Spinal cord (tissue), 10 donors: ENCODE results near the gene SYNGR2. TPM values are rescaled to one million over a fixed set of nuclear protein-coding genes. Genes with fewer than 3 reads are reported as not detected.
A peak's percentile ranks its signal among the peaks of the same experiment; 100 is the strongest.

Experiments used
- DNase-seq, 6 donors: peaks; one replicate each; pipeline versions ENCODE4 v3.0.0 to v3.0.0-alpha.2; 2013 to 2015; ENCODE audit warnings: low spot score in 6 of 6, low read depth in 4 of 6
- H3K27ac ChIP-seq: one replicate; pipeline ENCODE4 v1.5.1; 2013; ENCODE audit warnings: low read depth, low read length, control low read depth
- H3K27me3 ChIP-seq: one replicate; pipeline ENCODE4 v1.6.1; 2013; ENCODE audit warnings: low read length; ENCODE audit not compliant: control insufficient read depth, insufficient read depth
- H3K36me3 ChIP-seq: one replicate; pipeline ENCODE4 v1.6.1; 2013; ENCODE audit warnings: low read length; ENCODE audit not compliant: control insufficient read depth, insufficient read depth
- H3K4me1 ChIP-seq: one replicate; pipeline ENCODE4 v1.6.1; 2013; ENCODE audit warnings: low read length; ENCODE audit not compliant: control insufficient read depth, insufficient read depth
- H3K4me3 ChIP-seq: one replicate; pipeline ENCODE4 v1.5.1; 2013; ENCODE audit warnings: low read depth, low read length, control low read depth
- H3K9me3 ChIP-seq: one replicate; pipeline ENCODE4 v1.6.1; 2013; ENCODE audit warnings: low read length; ENCODE audit not compliant: control insufficient read depth, insufficient read depth
- WGBS: methylation state at CpG from one replicate; pipeline ENCODE4 v1.1.5; 2013; ENCODE audit warnings: missing lambda C conversion rate; ENCODE audit not compliant: insufficient coverage; 5-methylcytosine and 5-hydroxymethylcytosine counted together
- polyA plus RNA-seq, 2 donors: library from polyadenylated mRNA; unstranded; fragments of 120-200 nt; gene quantifications; one replicate each; pipeline ENCODE4 v1.2.1, GENCODE V29; 2013; ENCODE audit not compliant: insufficient read length in 2 of 2
- small RNA-seq: library from RNA; depleted of rRNA; stranded (forward); fragments of <200 nt; gene quantifications from one replicate; pipeline ENCODE3, GENCODE V24; 2014; ENCODE audit warnings: low replicate concordance
- total RNA-seq, 2 donors: library from RNA; depleted of rRNA in 1 of 2; stranded (reverse); fragments of 120-200 nt in 1 of 2; fragments of >200 nt in 1 of 2; gene quantifications; one replicate each; pipeline versions ENCODE4 v1.2.3 to v1.2.4, GENCODE V29; 2013 to 2014
- donor health status: healthy.

The SYNGR2 gene
- total and polyA plus RNA-seq, 4 donors: 16.7 to 33.6 (median 21.9) TPM

DNA sequence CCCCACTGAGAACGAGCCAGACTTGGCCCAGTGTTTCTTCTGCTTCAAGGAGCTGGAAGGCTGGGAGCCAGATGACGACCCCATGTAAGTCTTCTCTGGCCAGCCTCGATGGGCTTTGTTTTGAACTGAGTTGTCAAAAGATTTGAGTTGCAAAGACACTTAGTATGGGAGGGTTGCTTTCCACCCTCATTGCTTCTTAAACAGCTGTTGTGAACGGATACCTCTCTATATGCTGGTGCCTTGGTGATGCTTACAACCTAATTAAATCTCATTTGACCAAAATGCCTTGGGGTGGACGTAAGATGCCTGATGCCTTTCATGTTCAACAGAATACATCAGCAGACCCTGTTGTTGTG is 46.3 kb downstream of the SYNGR2 start:
- no peak for DNase-seq
- Histone ChIP-seq H3K4me1 (peaks cover 14% of the 10 kb centered on the region), H3K9me3 (no peaks in the 10 kb centered on the region), H3K27ac (no peak overlapping the region), H3K27me3 (no peaks in the 10 kb centered on the region), H3K4me3 (peak overlapping the region; percentile 64), H3K36me3 (no peaks in the 10 kb centered on the region)
- WGBS: 7% methylated on average over 3 of the region's 5 CpGs

GRCh38 chr17:78219396-78220150 is 51.2 kb downstream of the SYNGR2 start:
- peaks cover 16% of the 10 kb centered on the region for H3K4me1 ChIP-seq
- 83% methylated on average over 11 of the region's 11 CpGs for WGBS
- no peaks in the 10 kb centered on the region for H3K27me3 ChIP-seq
- H3K4me3 ChIP-seq: no peak overlapping the region
- no peak for DNase-seq
- no peak overlapping the region for H3K27ac ChIP-seq
- no peaks in the 10 kb centered on the region for H3K9me3 ChIP-seq
- H3K36me3 ChIP-seq: peaks cover 14% of the 10 kb centered on the region

Small RNAs within 50 kb of the gene (small RNA-seq; reads per million reads assigned to genes)
- gene AC087645.1: not detected

Other genes starting within 250 kb of the SYNGR2 start
- gene TNRC6C, start 209.9 kb upstream of the SYNGR2 start, total RNA-seq: 10 to 100 TPM; 21.5 to 22.3 TPM
- 10 to 100 TPM; 30.3 to 31.8 TPM for gene TNRC6C, start 209.9 kb upstream of the SYNGR2 start, polyA plus RNA-seq
- 10 to 100 TPM; 15.2 to 33.4 TPM for gene TMC6, start 39.8 kb upstream of the SYNGR2 start, total RNA-seq
- gene TMC6, start 39.8 kb upstream of the SYNGR2 start, polyA plus RNA-seq: 10 to 100 TPM; 19.9 to 29.7 TPM
- gene TMC8, start 37.8 kb upstream of the SYNGR2 start, total RNA-seq: 1 to 10 TPM; 2.0 to 2.2 TPM
- 1 to 10 TPM; 5.6 to 6.0 TPM for gene TMC8, start 37.8 kb upstream of the SYNGR2 start, polyA plus RNA-seq
- 1 to 10 TPM; 1.5 to 1.8 TPM for gene C17orf99, start 22.2 kb upstream of the SYNGR2 start, total RNA-seq
- under 1 TPM; 0.51 to 0.54 TPM for gene C17orf99, start 22.2 kb upstream of the SYNGR2 start, polyA plus RNA-seq
- 10 to 100 TPM; 11.0 to 13.7 TPM for gene TK1, start 18.5 kb downstream of the SYNGR2 start, total RNA-seq
- 10 to 100 TPM; 11.8 to 13.8 TPM for gene TK1, start 18.5 kb downstream of the SYNGR2 start, polyA plus RNA-seq
- gene AFMID, start 18.8 kb downstream of the SYNGR2 start, total RNA-seq: 10 to 100 TPM; 29.8 to 33.3 TPM
- gene AFMID, start 18.8 kb downstream of the SYNGR2 start, polyA plus RNA-seq: 10 to 100 TPM; 19.9 to 29.3 TPM
- 10 to 100 TPM; 13.2 to 18.9 TPM for gene BIRC5, start 45.7 kb downstream of the SYNGR2 start, total RNA-seq
- gene BIRC5, start 45.7 kb downstream of the SYNGR2 start, polyA plus RNA-seq: 10 to 100 TPM; 18.4 to 23.0 TPM
- 1 to 10 TPM; 1.2 to 2.3 TPM for gene TMEM235, start 63.0 kb downstream of the SYNGR2 start, total RNA-seq
- 1 to 10 TPM; 1.7 to 2.0 TPM for gene TMEM235, start 63.0 kb downstream of the SYNGR2 start, polyA plus RNA-seq
- 10 to 100 TPM; 14.2 to 70.3 TPM for gene SOCS3, start 191.5 kb downstream of the SYNGR2 start, total RNA-seq
- gene SOCS3, start 191.5 kb downstream of the SYNGR2 start, polyA plus RNA-seq: 1 to 10 TPM; 5.6 to 9.5 TPM
- 10 to 100 TPM; 33.4 to 38.7 TPM for gene PGS1, start 210.1 kb downstream of the SYNGR2 start, total RNA-seq
- 10 to 100 TPM; 42.6 to 51.1 TPM for gene PGS1, start 210.1 kb downstream of the SYNGR2 start, polyA plus RNA-seq